Heart right ventricle (tissue), 16 donors: Measurements from ENCODE around the gene JDP2. TPM values are rescaled to one million over a fixed set of nuclear protein-coding genes. Genes with fewer than 3 reads are reported as not detected.
A peak's percentile ranks its signal among the peaks of the same experiment; 100 is the strongest.

Experiments used
- ATAC-seq, 8 donors: fragments of 200-7000 bp; cut with Tn5 transposase; one replicate each; pipeline ENCODE4 v1.9.1; 2020; ENCODE audit warnings: mild to moderate bottlenecking in 8 of 8, moderate library complexity in 8 of 8, moderate number of reproducible peaks in 1 of 8
- DNase-seq, 2 donors: peaks; one replicate each; pipeline ENCODE4 v3.0.0-alpha.2; 2020
- H3K27ac ChIP-seq, 10 donors: fragments of 200-600 bp; sonication (generic) in 2 of 10; one replicate each; pipeline versions ENCODE4 v1.5.0 to v1.8.0; 2020 to 2022; ENCODE audit warnings: mild to moderate bottlenecking in 3 of 10
- H3K27me3 ChIP-seq, 7 donors: fragments of 200-600 bp; one replicate each; pipeline ENCODE4 v1.8.0; 2021 to 2022; ENCODE audit warnings: mild to moderate bottlenecking in 2 of 7
- H3K36me3 ChIP-seq, 9 donors: fragments of 200-600 bp; sonication (generic) in 1 of 9; one replicate each; pipeline versions ENCODE4 v1.5.0 to v1.8.0; 2020 to 2022; ENCODE audit warnings: mild to moderate bottlenecking in 2 of 9
- H3K4me1 ChIP-seq, 9 donors: fragments of 200-600 bp; sonication (generic) in 1 of 9; one replicate each; pipeline versions ENCODE4 v1.5.0 to v1.8.0; 2020 to 2022; ENCODE audit warnings: mild to moderate bottlenecking in 4 of 9
- H3K4me3 ChIP-seq, 10 donors: fragments of 200-600 bp; sonication (generic) in 2 of 10; one replicate each; pipeline versions ENCODE4 v1.5.0 to v1.8.0; 2020 to 2022; ENCODE audit warnings: mild to moderate bottlenecking in 7 of 10, moderate library complexity in 2 of 10
- H3K9me3 ChIP-seq, 11 donors: fragments of 200-600 bp in 10 of 11; sonication (generic) in 2 of 11; one replicate each; pipeline versions ENCODE4 v1.5.0 to v1.8.0; 2013 to 2022; ENCODE audit warnings: mild to moderate bottlenecking in 2 of 11, control low read depth in 1 of 11, moderate library complexity in 1 of 11
- CTCF ChIP-seq, 9 donors: fragments of 200-600 bp; sonication (generic) in 2 of 9; IDR thresholded peaks; one replicate each; pipeline versions ENCODE4 v1.5.0 to v1.8.0; 2021 to 2022; ENCODE audit warnings: antibody characterized with exemption in 9 of 9, mild to moderate bottlenecking in 5 of 9, moderate library complexity in 1 of 9
- WGBS, 2 donors: extraction: QIAGEN DNeasy Blood & Tissue Kit; methylation state at CpG; one replicate each; pipeline ENCODE4 v1.1.7; 2013; ENCODE audit warnings: inconsistent platforms in 1 of 2; 5-methylcytosine and 5-hydroxymethylcytosine counted together
- intact Hi-C, 10 donors: fragments of 100-400 bp; cut with DNase I; formaldehyde crosslinking; loops; one replicate each; pipeline versions ENCODE4 v1.11.1 to v1.14.2; 2022
- polyA plus RNA-seq, 2 donors: library from polyadenylated mRNA; stranded (reverse); fragments of 200-250 nt; gene quantifications; one replicate each; pipeline ENCODE4 v1.2.3, GENCODE V29; 2013
- total RNA-seq, 10 donors: library from RNA; stranded (reverse); fragmentation: NEBNext Ultra II Directional in 3 of 10; extraction: Animal tissue kit (Norgen Biotek cat#: 25700) in 3 of 10; gene quantifications; one replicate each; pipeline versions ENCODE4 v1.2.1 to v1.2.4, GENCODE V29; 2021 to 2023
- donor health status: Arrhythmogenic right ventricular cardiomyopathy.
- donor health status: ischemic (EF 13 %, LVEDD 7.1; RV severe dilation, severe dysfunction).
- donor health status: healthy with polysubstance abuse.
- donor health status: DM: no; HTN: yes; CAD: no.
- donor health status: DM: no; HTN: no; CAD: no.
- donor health status: ischemic (EF 25% LVEDD 6.9; RV normal size, moderate dysfunction).
- donor health status: ischemic (EF 25% LVEDD 5.7; RV mildly dilated, moderate dysfunction).
- donor health status: healthy.
- donor health status: DM: yes; HTN: yes; CAD: no.
- donor health status: Ischemic cardiomyopathy.
- donor health status: ischemic (EF 35%, LVEDD 5.7; RV mildly dilated, moderate dysfunction).
- donor health status: nonischemic (EF 11% LVEDD 7.7; RV severe dilation, severe dysfunction).
- donor health status: DM: yes; HTN: yes; CAD: no.
- donor health status: PGD.
- donor health status: ischemic (EF 29% LVEDD 5.4; RV normal size, mild dysfunction).
- donor health status: nonischemic (EF 23%, LVEDD 6.1; RV moderate dilation, normal function).

The JDP2 gene
- total and polyA plus RNA-seq, 12 donors = 12.3 to 44.0 (median 17.3) TPM

- intact Hi-C loops = no loop called here
- no peak for TF ChIP-seq CTCF (IDR thresholded peaks at IDR 0.05)
- Histone ChIP-seq H3K27me3 (no peaks in the 10 kb centered on the region), H3K4me1 (peaks cover 0 to 25% (median 11%) of the 10 kb centered on the region in 9 donors), H3K4me3 (no peak overlapping the region), H3K9me3 (peaks cover 0 to 7% (median 0%) of the 10 kb centered on the region in 11 donors), H3K27ac (peak overlapping the region in 5 of 10 donors; percentile 1 to 40 (median 38)), H3K36me3 (no peaks in the 10 kb centered on the region)
- WGBS, 2 donors = 50 to 53% methylated on average over 16 of the region's 16 CpGs
- peak in 1 of 2 donors; percentile 27 for DNase-seq
- peak in 6 of 8 donors; percentile 25 to 78 (median 60) for ATAC-seq
Observed at GRCh38 chr14:75418850-75419768, 8.7 kb upstream of the JDP2 start.

DNA sequence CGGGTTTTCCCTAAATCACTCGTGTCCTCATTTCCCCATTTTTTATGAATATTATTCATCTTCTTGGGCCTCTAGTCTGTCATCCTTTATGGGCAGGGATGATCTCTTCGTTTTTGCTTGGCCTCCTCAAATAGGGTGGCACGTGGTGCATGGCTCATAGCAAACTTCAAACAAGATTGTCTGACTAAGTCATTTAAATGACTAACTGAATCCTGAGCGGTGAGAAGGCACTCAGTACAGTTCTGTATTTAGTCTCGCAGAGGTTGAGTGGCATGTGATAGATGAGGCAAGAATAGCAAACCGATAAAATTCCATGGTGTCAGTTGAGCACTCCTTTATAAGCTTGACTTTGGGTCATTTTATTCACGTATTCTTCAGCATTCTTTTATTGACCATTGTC is 5.7 kb upstream of the JDP2 start:
- DNase-seq (no peak), ATAC-seq (peak in 7 of 8 donors; percentile 17 to 81 (median 60))
- Histone ChIP-seq H3K36me3 (no peaks in the 10 kb centered on the region), H3K27me3 (no peaks in the 10 kb centered on the region), H3K9me3 (peaks cover 0 to 8% (median 4%) of the 10 kb centered on the region in 11 donors), H3K4me3 (no peak overlapping the region), H3K27ac (peak overlapping the region in 9 of 10 donors; percentile 20 to 74 (median 63)), H3K4me1 (peaks cover 0 to 49% (median 19%) of the 10 kb centered on the region in 9 donors)
- TF ChIP-seq CTCF (IDR thresholded peaks at IDR 0.05) = no peak
- 49 to 61% methylated on average over 8 of the region's 8 CpGs for WGBS, 2 donors
- intact Hi-C loops = loop anchor here in 2 of 10 donors (10.0 kb wide), 1 partner anchor 107 kb away; no protein-coding TSS in a partner anchor

DNA sequence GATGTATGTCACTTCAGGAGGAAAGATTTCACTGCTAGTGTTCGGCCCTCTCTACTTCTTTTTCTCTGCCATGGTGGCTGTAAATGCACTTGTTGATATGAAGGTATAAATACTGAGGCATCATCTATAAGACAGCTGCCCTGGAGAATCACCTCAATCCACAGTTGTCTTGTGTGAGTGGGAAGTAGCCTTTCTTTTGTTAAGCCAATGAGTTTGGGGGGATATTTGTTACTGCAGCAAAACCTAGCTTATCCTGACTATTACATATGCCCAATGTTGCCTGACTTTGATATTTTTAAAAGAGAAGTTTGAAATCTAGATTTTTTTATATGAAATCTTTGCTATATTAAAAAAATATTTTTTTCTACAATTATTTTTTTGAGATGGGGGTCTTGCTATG is 3.3 kb upstream of the JDP2 start:
- DNase-seq (no peak), ATAC-seq (no peak)
- 96 to 100% methylated on average over 1 of the region's 1 CpG for WGBS, 2 donors
- Histone ChIP-seq H3K27ac (no peak overlapping the region), H3K27me3 (no peaks in the 10 kb centered on the region), H3K4me3 (no peak overlapping the region), H3K4me1 (peaks cover 7 to 45% (median 22%) of the 10 kb centered on the region in 9 donors), H3K36me3 (no peaks in the 10 kb centered on the region), H3K9me3 (peaks cover 0 to 8% (median 4%) of the 10 kb centered on the region in 11 donors)
- intact Hi-C loops = loop anchor here in 2 of 10 donors (10.0 kb wide), 1 partner anchor 110 kb away; no protein-coding TSS in a partner anchor
- no peak for TF ChIP-seq CTCF (IDR thresholded peaks at IDR 0.05)

DNA sequence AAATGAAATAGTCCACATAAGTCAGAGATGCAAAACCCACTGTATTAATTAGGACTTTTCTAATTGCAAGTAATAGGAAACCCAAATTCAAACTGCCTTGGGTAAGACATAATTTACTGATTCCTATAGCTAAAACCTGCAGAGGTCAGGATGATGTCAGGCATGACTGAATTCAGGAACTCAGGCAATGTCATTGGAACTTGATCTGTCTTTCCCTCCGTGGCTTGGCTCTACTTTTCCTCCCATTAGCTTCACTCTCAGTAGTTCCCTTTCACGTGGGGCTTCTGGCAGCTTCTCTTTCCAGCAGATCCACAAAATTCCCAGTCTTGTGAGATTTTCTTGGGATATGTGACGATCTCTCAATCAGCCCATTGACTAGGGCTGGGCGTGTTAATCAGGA is 2.4 kb upstream of the JDP2 start:
- WGBS, 2 donors = 71 to 78% methylated on average over 4 of the region's 4 CpGs
- Histone ChIP-seq H3K9me3 (peaks cover 0 to 8% (median 4%) of the 10 kb centered on the region in 11 donors), H3K36me3 (no peaks in the 10 kb centered on the region), H3K4me1 (peaks cover 11 to 55% (median 32%) of the 10 kb centered on the region in 9 donors), H3K27ac (peak overlapping the region in 9 of 10 donors; percentile 90 to 98 (median 94)), H3K27me3 (no peaks in the 10 kb centered on the region), H3K4me3 (no peak overlapping the region)
- no peak for DNase-seq
- ATAC-seq = no peak
- intact Hi-C loops = loop anchor here in 5 of 10 donors (5.0 to 10.0 kb wide), 4 partner anchors 62 to 113 kb away; no protein-coding TSS in a partner anchor
- TF ChIP-seq CTCF (IDR thresholded peaks at IDR 0.05) = no peak
